ENCODE measurements around the gene FBP2.
"Not testable (repeated sequence)": the region's sequence is repeated elsewhere in the genome, so short reads cannot be mapped to it uniquely, and the experiment has no call there.

FBP2 gene

GRCh38 chr9:94603259-94604160 lies 9.9 kb upstream of the FBP2 start:
- DNase-seq, result no peak

- DNase-seq, result no peak
Observed at GRCh38 chr9:94602666-94603065, 9.0 kb upstream of the FBP2 start.

- DNase-seq, result no peak
Observed at GRCh38 chr9:94600715-94601114, 7.1 kb upstream of the FBP2 start.

GRCh38 chr9:94600258-94600657 lies 6.6 kb upstream of the FBP2 start:
- no peak for DNase-seq

- DNase-seq, result no peak
Observed at GRCh38 chr9:94599102-94599501, 5.5 kb upstream of the FBP2 start.

GRCh38 chr9:94592683-94593082 lies 941 bp downstream of the FBP2 start:
- not testable (repeated sequence) for DNase-seq

GRCh38 chr9:94591876-94592275 lies 1.7 kb downstream of the FBP2 start:
- no peak for DNase-seq

GRCh38 chr9:94591046-94591545 lies 2.5 kb downstream of the FBP2 start:
- DNase-seq, result not testable (repeated sequence)

GRCh38 chr9:94588681-94589080 lies 4.9 kb downstream of the FBP2 start:
- DNase-seq, result no peak

GRCh38 chr9:94586814-94587213 lies 6.8 kb downstream of the FBP2 start:
- DNase-seq, result no peak

- DNase-seq, result no peak
Observed at GRCh38 chr9:94586316-94586715, 7.3 kb downstream of the FBP2 start.

- DNase-seq, result no peak
Observed at GRCh38 chr9:94584555-94584954, 9.1 kb downstream of the FBP2 start.

- DNase-seq, result no peak
Observed at GRCh38 chr9:94581728-94582127, 11.9 kb downstream of the FBP2 start.

GRCh38 chr9:94577571-94577970 lies 16.1 kb downstream of the FBP2 start:
- no peak for DNase-seq

GRCh38 chr9:94577036-94577435 lies 16.6 kb downstream of the FBP2 start:
- DNase-seq, result no peak

GRCh38 chr9:94576131-94576530 lies 17.5 kb downstream of the FBP2 start:
- DNase-seq, result no peak

GRCh38 chr9:94568972-94569712 lies 24.5 kb downstream of the FBP2 start:
- DNase-seq, result no peak

- DNase-seq, result no peak
Observed at GRCh38 chr9:94568250-94568889, 25.3 kb downstream of the FBP2 start.

GRCh38 chr9:94567271-94567670 lies 26.4 kb downstream of the FBP2 start:
- no peak for DNase-seq

- no peak for DNase-seq
Observed at GRCh38 chr9:94566550-94566949, 27.1 kb downstream of the FBP2 start.

GRCh38 chr9:94564279-94564678 lies 29.3 kb downstream of the FBP2 start:
- not testable (repeated sequence) for DNase-seq

- DNase-seq, result no peak
Observed at GRCh38 chr9:94563548-94563947, 30.1 kb downstream of the FBP2 start.

GRCh38 chr9:94560237-94560636 lies 33.4 kb downstream of the FBP2 start:
- no peak for DNase-seq

Measured in cortex of kidney (tissue), 1 donor.